ENCODE measurements around the gene WNT8A. TPM values are rescaled to one million over a fixed set of nuclear protein-coding genes. Genes with fewer than 3 reads are reported as not detected.

The WNT8A gene
- total and polyA plus RNA-seq, 2 of the 8 experiments (the other 6 are each of a cell fraction or from before 2014, with no cell fraction given) = 0.06 TPM; not detected in 1

DNA sequence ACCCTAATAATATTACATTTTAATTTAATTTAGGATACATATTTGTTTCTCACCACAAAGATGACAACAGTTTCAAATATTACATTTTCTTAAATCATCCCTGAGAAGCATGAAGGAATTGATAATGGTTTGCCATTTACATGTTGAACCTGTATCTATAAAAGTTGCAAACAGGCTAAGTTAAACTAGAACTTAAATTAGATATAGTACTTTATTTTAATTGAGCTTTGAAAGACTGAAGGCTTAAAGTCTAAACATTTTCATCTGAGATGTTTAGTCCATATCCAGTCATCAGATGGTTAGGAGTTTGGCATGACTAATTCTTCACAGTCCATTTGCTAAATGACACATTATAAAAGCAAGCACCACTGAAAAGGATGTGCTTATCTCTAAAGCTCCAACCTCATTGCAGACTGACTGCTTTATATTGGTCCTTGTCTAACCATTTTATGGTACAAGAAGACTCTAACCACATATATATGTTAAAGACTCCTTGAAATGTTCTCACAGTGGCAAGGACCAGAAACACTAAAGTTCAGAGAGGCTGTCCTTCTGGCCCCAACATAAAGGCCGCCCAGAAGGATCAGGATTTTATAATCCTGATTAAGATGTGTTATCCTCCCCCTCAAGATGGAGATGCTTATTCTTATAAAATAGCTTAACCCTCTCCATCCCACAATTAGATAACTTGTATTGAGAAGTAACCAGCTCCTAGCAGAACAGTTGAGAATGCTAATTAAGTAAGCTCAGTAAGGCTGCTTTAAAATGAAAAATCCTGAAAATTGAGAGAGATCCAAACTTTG lies 25.8 kb downstream of the WNT8A start:
- Histone ChIP-seq H3K4me3 (ENCODE audit: extremely low read depth in 1 of 4, insufficient read depth in 2 of 4, low read depth in 3 of 4, low read length in 4 of 4) (no peak overlapping the region), H3K27me3 (replicated peaks in 1 of 4; ENCODE audit: control insufficient read depth in 3 of 4, extremely low read depth in 1 of 4, insufficient read depth in 3 of 4, low read length in 3 of 4) (no peaks in the 10 kb centered on the region), H3K9ac (replicated peaks in 1 of 4; ENCODE audit: extremely low read depth in 1 of 4, low read depth in 3 of 4, low read length in 3 of 4) (no peak overlapping the region), H3K23me2 (ENCODE audit: low read depth, low read length) (no peaks in the 10 kb centered on the region), H4K20me1 (replicated peaks in 1 of 2; ENCODE audit: control insufficient read depth in 1 of 2, insufficient read depth in 2 of 2, low read length in 2 of 2) (no peaks in the 10 kb centered on the region), H3K9me3 (ENCODE audit: insufficient read depth in 2 of 2, low read depth in 1 of 2, low read length in 1 of 2) (no peaks in the 10 kb centered on the region), H2BK120ac (replicated peaks; ENCODE audit: low read depth, low read length) (no peak overlapping the region), H3K56ac (replicated peaks; ENCODE audit: insufficient read length, low read depth, low read length) (no peak overlapping the region), H3K27ac (ENCODE audit: low read depth, low read length) (no peak overlapping the region), H4K5ac (ENCODE audit: insufficient read length, low read depth, low read length) (no peak overlapping the region), H3K18ac (ENCODE audit: extremely low read depth, low read length) (no peak overlapping the region), H4K91ac (replicated peaks; ENCODE audit: insufficient read length, low read length) (no peak overlapping the region), H3K4me1 (replicated peaks in 1 of 4; ENCODE audit: control insufficient read depth in 3 of 4, insufficient read depth in 4 of 4, low read length in 3 of 4) (peaks cover 0 to 9% (median 5%) of the 10 kb centered on the region in 4 experiments; a peak in 5 of 7 replicates), H3K79me2 (ENCODE audit: control insufficient read depth in 1 of 2, insufficient read depth in 2 of 2, low read length in 2 of 2) (no peaks in the 10 kb centered on the region), H3K4me2 (ENCODE audit: insufficient read depth in 1 of 2, low read depth in 2 of 2, low read length in 2 of 2) (no peak overlapping the region; a peak in 1 of 4 replicates), H3K36me3 (ENCODE audit: control insufficient read depth in 2 of 4, insufficient read depth in 4 of 4, low read length in 3 of 4) (no peaks in the 10 kb centered on the region), H2AFZ (ENCODE audit: low read length) (no peak overlapping the region), H2BK20ac (ENCODE audit: low read length) (no peak overlapping the region), H3K79me1 (ENCODE audit: low read depth, low read length) (no peaks in the 10 kb centered on the region), H2BK12ac (ENCODE audit: low read depth, low read length) (no peak overlapping the region), H2BK15ac (ENCODE audit: low read length) (no peak overlapping the region), H3K4ac (replicated peaks; ENCODE audit: insufficient read length, low read depth, low read length) (no peak overlapping the region), H2AK5ac (ENCODE audit: low read depth, low read length) (no peak overlapping the region), H2BK5ac (ENCODE audit: low read depth, low read length) (no peak overlapping the region), H3K14ac (ENCODE audit: insufficient read length) (no peak overlapping the region), H4K8ac (ENCODE audit: extremely low read depth, insufficient read depth, low read length) (no peak overlapping the region), H3K23ac (ENCODE audit: insufficient read length) (no peak overlapping the region)
- FAIRE-seq = no peak
- 81% methylated on average over 1 of the region's 1 CpG; no CpG with 5 or more reads in 1 of the 2 experiments for WGBS, 2 experiments (ENCODE audit: extremely low coverage in 1 of 2, insufficient coverage in 1 of 2, insufficient read length in 1 of 2, insufficient replicate concordance in 2 of 2, low coverage in 1 of 2, low lambda C conversion rate in 2 of 2, missing lambda C conversion rate in 1 of 2)
- POLR2A ChIA-PET (ENCODE audit: partially characterized antibody) = no interaction called here
- CTCF ChIA-PET (ENCODE audit: partially characterized antibody) = interaction anchor here (0.6 to 3.1 kb wide), 13 partner anchors 8 to 329 kb away, joined by 3 to 22 read pairs (median 4); no protein-coding TSS in a partner anchor
- no peak for DNase-seq (ENCODE audit: low read depth in 1 of 2, low spot score in 2 of 2)
- TF ChIP-seq NANOG (IDR thresholded peaks at IDR 0.05; ENCODE audit: insufficient read depth, low read depth, low read length, poor library complexity, severe bottlenecking) = no peak
- TF ChIP-seq TBP (IDR thresholded peaks at IDR 0.05; ENCODE audit: low read depth, low read length) = no peak
- no peak for TF ChIP-seq POLR2AphosphoS5 (IDR thresholded peaks at IDR 0.05; ENCODE audit: low read depth, low read length)
- no peak for TF ChIP-seq HDAC2 (IDR thresholded peaks at IDR 0.05; ENCODE audit: borderline replicate concordance in 1 of 2, low read depth in 2 of 2, low read length in 2 of 2)
- TF ChIP-seq, protein P1, sequence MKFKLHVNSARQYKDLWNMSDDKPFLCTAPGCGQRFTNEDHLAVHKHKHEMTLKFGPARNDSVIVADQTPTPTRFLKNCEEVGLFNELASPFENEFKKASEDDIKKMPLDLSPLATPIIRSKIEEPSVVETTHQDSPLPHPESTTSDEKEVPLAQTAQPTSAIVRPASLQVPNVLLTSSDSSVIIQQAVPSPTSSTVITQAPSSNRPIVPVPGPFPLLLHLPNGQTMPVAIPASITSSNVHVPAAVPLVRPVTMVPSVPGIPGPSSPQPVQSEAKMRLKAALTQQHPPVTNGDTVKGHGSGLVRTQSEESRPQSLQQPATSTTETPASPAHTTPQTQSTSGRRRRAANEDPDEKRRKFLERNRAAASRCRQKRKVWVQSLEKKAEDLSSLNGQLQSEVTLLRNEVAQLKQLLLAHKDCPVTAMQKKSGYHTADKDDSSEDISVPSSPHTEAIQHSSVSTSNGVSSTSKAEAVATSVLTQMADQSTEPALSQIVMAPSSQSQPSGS (IDR thresholded peaks at IDR 0.05; ENCODE audit: low read length) = no peak
- TF ChIP-seq, protein P2, sequence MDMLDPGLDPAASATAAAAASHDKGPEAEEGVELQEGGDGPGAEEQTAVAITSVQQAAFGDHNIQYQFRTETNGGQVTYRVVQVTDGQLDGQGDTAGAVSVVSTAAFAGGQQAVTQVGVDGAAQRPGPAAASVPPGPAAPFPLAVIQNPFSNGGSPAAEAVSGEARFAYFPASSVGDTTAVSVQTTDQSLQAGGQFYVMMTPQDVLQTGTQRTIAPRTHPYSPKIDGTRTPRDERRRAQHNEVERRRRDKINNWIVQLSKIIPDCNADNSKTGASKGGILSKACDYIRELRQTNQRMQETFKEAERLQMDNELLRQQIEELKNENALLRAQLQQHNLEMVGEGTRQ (IDR thresholded peaks at IDR 0.05; ENCODE audit: low read length) = no peak
- TF ChIP-seq SP2 (IDR thresholded peaks at IDR 0.05; ENCODE audit: low read length) = no peak
- no peak for TF ChIP-seq RNF2 (IDR thresholded peaks at IDR 0.05; ENCODE audit: borderline replicate concordance, low read depth, low read length, missing control alignments, poor library complexity, severe bottlenecking)
